H1 (cell line): Measurements from ENCODE around the gene SLFN5. TPM values are rescaled to one million over a fixed set of nuclear protein-coding genes. Genes with fewer than 3 reads are reported as not detected.

ENCODE experiments used
- CTCF ChIA-PET: fragments of 300-600 bp; sonication (Branson Sonifier 250); formaldehyde crosslinking; loops from one replicate; lab custom pipeline; 2021; ENCODE audit not compliant: partially characterized antibody; lab: Charles Lee
- POLR2A ChIA-PET: fragments of 300-600 bp; sonication (Branson Sonifier 250); formaldehyde crosslinking; loops from one replicate; lab custom pipeline; 2021; ENCODE audit warnings: inconsistent platforms; ENCODE audit not compliant: partially characterized antibody; lab: Charles Lee
- DNase-seq, 2 experiments: peaks; one replicate each; pipeline versions ENCODE4 v3.0.0 to v3.0.0-alpha.2; 2010 to 2022; ENCODE audit warnings: low spot score in 2 of 2, low read depth in 1 of 2, mixed read lengths in 1 of 2
- FAIRE-seq: peaks from 2 replicates; lab custom pipeline; 2011; peaks lifted over from hg19 to GRCh38; lab: Jason Lieb, UNC
- H2AFZ ChIP-seq: 2 replicates; pipeline ENCODE4 v1.8.1; 2012; ENCODE audit warnings: low read length, inconsistent platforms
- H2AK5ac ChIP-seq: 2 replicates; pipeline ENCODE4 v1.6.1; 2013; ENCODE audit warnings: low read depth, low read length
- H2BK120ac ChIP-seq: replicated peaks from 2 replicates; pipeline ENCODE3; 2013; ENCODE audit warnings: low read depth, low read length, inconsistent platforms
- H2BK12ac ChIP-seq: 2 replicates; pipeline ENCODE4 v1.6.1; 2013; ENCODE audit warnings: low read depth, low read length
- H2BK15ac ChIP-seq: 2 replicates; pipeline ENCODE4 v1.6.1; 2013; ENCODE audit warnings: low read length
- H2BK20ac ChIP-seq: 2 replicates; pipeline ENCODE4 v1.6.1; 2013; ENCODE audit warnings: low read length
- H2BK5ac ChIP-seq: 2 replicates; pipeline ENCODE4 v1.6.1; 2013; ENCODE audit warnings: low read depth, low read length
- H3K14ac ChIP-seq: 2 replicates; pipeline ENCODE4 v1.6.1; 2013; ENCODE audit warnings: inconsistent platforms; ENCODE audit not compliant: insufficient read length
- H3K18ac ChIP-seq: 2 replicates; pipeline ENCODE4 v1.6.1; 2013; ENCODE audit warnings: low read length; ENCODE audit errors: extremely low read depth
- H3K23ac ChIP-seq: 2 replicates; pipeline ENCODE4 v1.6.1; 2013; ENCODE audit warnings: inconsistent platforms; ENCODE audit not compliant: insufficient read length
- H3K23me2 ChIP-seq: 2 replicates; pipeline ENCODE4 v1.6.1; 2013; ENCODE audit warnings: low read depth, low read length
- H3K27ac ChIP-seq: 2 replicates; pipeline ENCODE4 v1.6.1; 2011; ENCODE audit warnings: low read depth, low read length, inconsistent platforms
- H3K27me3 ChIP-seq, 4 experiments: replicated peaks in 1 of 4; 1 replicate in 1 of 4; 2 replicates in 3 of 4; pipeline versions ENCODE4 v1.6.1 to v1.8.1; 2011 to 2013; ENCODE audit warnings: low read length in 3 of 4, mild to moderate bottlenecking in 3 of 4, inconsistent platforms in 2 of 4, mixed read lengths in 2 of 4, moderate library complexity in 1 of 4; ENCODE audit not compliant: control insufficient read depth in 3 of 4, insufficient read depth in 3 of 4; ENCODE audit errors: extremely low read depth in 1 of 4
- H3K36me3 ChIP-seq, 4 experiments: 2 replicates each; pipeline versions ENCODE4 v1.6.1 to v1.8.1; 2011 to 2013; ENCODE audit warnings: mild to moderate bottlenecking in 4 of 4, low read length in 3 of 4, moderate library complexity in 2 of 4, control low read depth in 1 of 4, inconsistent platforms in 1 of 4; ENCODE audit not compliant: insufficient read depth in 4 of 4, control insufficient read depth in 2 of 4
- H3K4ac ChIP-seq: replicated peaks from 2 replicates; pipeline ENCODE3; 2013; ENCODE audit warnings: low read length, low read depth, mixed read lengths, inconsistent platforms; ENCODE audit not compliant: insufficient read length
- H3K4me1 ChIP-seq, 4 experiments: replicated peaks in 1 of 4; 1 replicate in 1 of 4; 2 replicates in 3 of 4; pipeline versions ENCODE4 v1.6.1 to v1.8.1; 2011 to 2013; ENCODE audit warnings: low read length in 3 of 4, inconsistent platforms in 2 of 4, mixed read lengths in 1 of 4; ENCODE audit not compliant: insufficient read depth in 4 of 4, control insufficient read depth in 3 of 4
- H3K4me2 ChIP-seq, 2 experiments: 2 replicates each; pipeline versions ENCODE4 v1.6.1 to v1.8.1; 2011 to 2013; ENCODE audit warnings: low read depth in 2 of 2, low read length in 2 of 2, control low read depth in 1 of 2, inconsistent platforms in 1 of 2, mild to moderate bottlenecking in 1 of 2; ENCODE audit not compliant: insufficient read depth in 1 of 2
- H3K4me3 ChIP-seq, 4 experiments: fragments of 200-600, 300-600 bp in 1 of 4; sonication (generic), shearing (Covaris generic), sonication (Bioruptor Twin) in 1 of 4; 2 replicates each; pipeline versions ENCODE4 v1.5.1 to v1.8.1; 2011 to 2016; ENCODE audit warnings: low read length in 4 of 4, low read depth in 3 of 4, control low read depth in 2 of 4, inconsistent platforms in 2 of 4, mild to moderate bottlenecking in 2 of 4, mixed read lengths in 1 of 4, moderate library complexity in 1 of 4; ENCODE audit not compliant: insufficient read depth in 2 of 4; ENCODE audit errors: extremely low read depth in 1 of 4
- H3K56ac ChIP-seq: replicated peaks from 2 replicates; pipeline ENCODE3; 2013; ENCODE audit warnings: low read depth, mild to moderate bottlenecking, mixed read lengths, low read length, inconsistent platforms; ENCODE audit not compliant: insufficient read length
- H3K79me1 ChIP-seq: 2 replicates; pipeline ENCODE4 v1.6.1; 2013; ENCODE audit warnings: low read depth, low read length, control low read depth
- H3K79me2 ChIP-seq, 2 experiments: 2 replicates each; pipeline versions ENCODE4 v1.6.1 to v1.8.1; 2012 to 2013; ENCODE audit warnings: low read length in 2 of 2, mild to moderate bottlenecking in 2 of 2, inconsistent platforms in 1 of 2; ENCODE audit not compliant: insufficient read depth in 2 of 2, control insufficient read depth in 1 of 2
- H3K9ac ChIP-seq, 4 experiments: replicated peaks in 1 of 4; 1 replicate in 1 of 4; 2 replicates in 3 of 4; pipeline versions ENCODE4 v1.6.1 to v1.8.1; 2011 to 2013; ENCODE audit warnings: low read depth in 3 of 4, low read length in 3 of 4, control low read depth in 2 of 4, mild to moderate bottlenecking in 2 of 4, moderate library complexity in 2 of 4, inconsistent platforms in 1 of 4; ENCODE audit errors: extremely low read depth in 1 of 4
- H3K9me3 ChIP-seq, 2 experiments: 2 replicates each; pipeline versions ENCODE4 v1.6.1 to v1.8.1; 2012 to 2013; ENCODE audit warnings: mild to moderate bottlenecking in 2 of 2, moderate library complexity in 2 of 2, control low read depth in 1 of 2, inconsistent platforms in 1 of 2, low read depth in 1 of 2, low read length in 1 of 2, mixed read lengths in 1 of 2; ENCODE audit not compliant: insufficient read depth in 2 of 2
- H4K20me1 ChIP-seq, 2 experiments: replicated peaks in 1 of 2; 2 replicates each; pipeline versions ENCODE3 to v1.8.1; 2011 to 2013; ENCODE audit warnings: inconsistent platforms in 2 of 2, low read length in 2 of 2, mild to moderate bottlenecking in 1 of 2; ENCODE audit not compliant: insufficient read depth in 2 of 2, control insufficient read depth in 1 of 2
- H4K5ac ChIP-seq: 2 replicates; pipeline ENCODE4 v1.6.1; 2013; ENCODE audit warnings: low read length, low read depth, mixed read lengths, inconsistent platforms; ENCODE audit not compliant: insufficient read length
- H4K8ac ChIP-seq: 2 replicates; pipeline ENCODE4 v1.8.0; 2013; ENCODE audit warnings: mild to moderate bottlenecking, moderate library complexity, low read length, inconsistent platforms; ENCODE audit not compliant: insufficient read depth; ENCODE audit errors: extremely low read depth
- H4K91ac ChIP-seq: replicated peaks from 2 replicates; pipeline ENCODE3; 2013; ENCODE audit warnings: low read length, mixed read lengths, inconsistent platforms; ENCODE audit not compliant: insufficient read length
- BCL11A ChIP-seq, 2 experiments: IDR thresholded peaks; one replicate each; pipeline ENCODE4 v1.6.1; 2011; ENCODE audit warnings: low read depth in 2 of 2, low read length in 2 of 2, mild to moderate bottlenecking in 2 of 2
- CBX8 ChIP-seq: fragments of 300-800, 300-1000 bp; sonication (generic); IDR thresholded peaks from 2 replicates; pipeline ENCODE4 v1.7.1; 2016; ENCODE audit warnings: low read depth, low read length, borderline replicate concordance
- CEBPB ChIP-seq: IDR thresholded peaks from 2 replicates; pipeline ENCODE4 v1.6.1; 2012; ENCODE audit warnings: low read depth, low read length
- CTBP2 ChIP-seq: IDR thresholded peaks from 2 replicates; pipeline ENCODE4 v1.7.0; 2011; ENCODE audit warnings: borderline replicate concordance, mild to moderate bottlenecking, moderate library complexity, mixed read lengths, low read length; ENCODE audit not compliant: insufficient read depth, insufficient read length
- EP300 ChIP-seq, 2 experiments: IDR thresholded peaks; 1 replicate in 1 of 2; 2 replicates in 1 of 2; pipeline ENCODE4 v1.6.1; 2011 to 2012; ENCODE audit warnings: low read depth in 2 of 2, low read length in 2 of 2, mild to moderate bottlenecking in 2 of 2, borderline replicate concordance in 1 of 2, inconsistent platforms in 1 of 2, moderate library complexity in 1 of 2
- JUN ChIP-seq: IDR thresholded peaks from 2 replicates; pipeline ENCODE4 v1.6.1; 2011; ENCODE audit warnings: low read depth, mild to moderate bottlenecking, improper control_type of control experiment, low read length
- KDM4A ChIP-seq: IDR thresholded peaks from one replicate; pipeline ENCODE4 v1.7.1; 2012; ENCODE audit warnings: low read depth, mild to moderate bottlenecking, moderate library complexity, low read length, inconsistent platforms; ENCODE audit not compliant: severe bottlenecking
- NRF1 ChIP-seq: IDR thresholded peaks from 2 replicates; pipeline ENCODE4 v1.6.1; 2011; ENCODE audit warnings: mild to moderate bottlenecking, low read depth, low read length, improper control_type of control experiment
- RBBP5 ChIP-seq: IDR thresholded peaks from 2 replicates; pipeline ENCODE4 v1.7.1; 2012; ENCODE audit warnings: low read depth, mild to moderate bottlenecking, inconsistent platforms, low read length, moderate library complexity, borderline replicate concordance
- SIRT6 ChIP-seq: IDR thresholded peaks from one replicate; pipeline ENCODE4 v1.7.1; 2012; ENCODE audit warnings: low read length, inconsistent platforms
- TEAD4 ChIP-seq: IDR thresholded peaks from 2 replicates; pipeline ENCODE4 v1.6.1; 2012; ENCODE audit warnings: low read depth, low read length, inconsistent platforms, mixed read lengths
- ZNF274 ChIP-seq: IDR thresholded peaks from 2 replicates; pipeline ENCODE4 v1.7.0; 2012; ENCODE audit warnings: low read length, borderline replicate concordance; ENCODE audit errors: extremely low read depth
- WGBS, 2 experiments: shearing (Covaris generic) in 1 of 2; methylation state at CpG; one replicate each; pipeline versions ENCODE4 v1.1.6 to v1.1.7; 2013 to 2015; ENCODE audit warnings: low lambda C conversion rate in 2 of 2, mixed read lengths in 2 of 2, inconsistent platforms in 1 of 2, low coverage in 1 of 2, missing lambda C conversion rate in 1 of 2; ENCODE audit not compliant: insufficient replicate concordance in 2 of 2, insufficient coverage in 1 of 2, insufficient read length in 1 of 2; ENCODE audit errors: extremely low coverage in 1 of 2, missing lambda C conversion rate in 1 of 2; 5-methylcytosine and 5-hydroxymethylcytosine counted together
- polyA plus RNA-seq, 7 experiments: library from polyadenylated mRNA; depleted of rRNA in 3 of 7; stranded (reverse) in 5 of 7; unstranded in 2 of 7; fragments of >200 nt in 5 of 7; fragments of 200-250 nt in 2 of 7; gene quantifications; 1 replicate in 5 of 7; 2 replicates in 1 of 7; 4 replicates in 1 of 7; pipeline versions ENCODE4 v1.2.1 to v1.2.3, GENCODE V29; 2011 to 2013; ENCODE audit warnings: missing spikeins in 2 of 7, mixed read lengths in 2 of 7
- total RNA-seq: library from RNA; stranded (reverse); fragmentation: NEBNext Ultra II Directional; extraction: Animal tissue kit (Norgen Biotek cat#: 25700); gene quantifications from 2 replicates; pipeline ENCODE4 v1.2.1, GENCODE V29; 2021

The SLFN5 gene
- total and polyA plus RNA-seq, 2 of the 8 experiments (the other 6 are each of a cell fraction or from before 2014, with no cell fraction given), result 0.86 to 3.0 TPM

GRCh38 chr17:35242158-35242804, 591 bp upstream of the SLFN5 start:
- Histone ChIP-seq H4K91ac (no peak overlapping the region), H4K20me1 (no peaks in the 10 kb centered on the region), H3K9ac (no peak overlapping the region; a peak in 2 of 7 replicates), H2BK20ac (no peak overlapping the region), H3K18ac (no peak overlapping the region), H3K23ac (no peak overlapping the region), H3K4ac (no peak overlapping the region), H3K79me2 (no peaks in the 10 kb centered on the region), H3K79me1 (no peaks in the 10 kb centered on the region), H2BK15ac (no peak overlapping the region), H4K8ac (0 out of 2 replicates have a peak overlapping the region, but pooled peaks have one; percentile 30), H2AK5ac (no peak overlapping the region), H3K14ac (no peak overlapping the region), H3K23me2 (peaks cover 7% of the 10 kb centered on the region), H3K4me2 (peak overlapping the region; percentile 88 to 97), H2BK12ac (no peak overlapping the region), H3K27me3 (peaks cover 0 to 7% (median 3%) of the 10 kb centered on the region in 4 experiments; a peak in 5 of 7 replicates), H3K4me1 (peaks cover 4 to 15% (median 7%) of the 10 kb centered on the region in 4 experiments), H3K9me3 (no peaks in the 10 kb centered on the region), H3K27ac (no peak overlapping the region), H2AFZ (no peak overlapping the region), H2BK5ac (no peak overlapping the region), H3K4me3 (peak overlapping the region; percentile 40 to 79 (median 74)), H4K5ac (no peak overlapping the region), H2BK120ac (no peak overlapping the region), H3K36me3 (no peaks in the 10 kb centered on the region), H3K56ac (no peak overlapping the region)
- peak; percentile 43 to 78 for DNase-seq
- CTCF ChIA-PET, result interaction anchor here (0.7 to 1.9 kb wide), 7 partner anchors 10 to 291 kb away, joined by 3 to 9 read pairs (median 3); no protein-coding TSS in a partner anchor
- FAIRE-seq, result no peak
- POLR2A ChIA-PET, result interaction anchor here (0.8 to 1.2 kb wide), 5 partner anchors 8 to 219 kb away, joined by 3 to 6 read pairs (median 4); no protein-coding TSS in a partner anchor
- WGBS, 2 experiments, result 6% methylated on average over 41 of the region's 43 CpGs; no CpG with 5 or more reads in 1 of the 2 experiments
- TF ChIP-seq CEBPB, result no peak
- no peak for TF ChIP-seq NRF1
- TF ChIP-seq ZNF274, result no peak
- no peak for TF ChIP-seq TEAD4
- peak; percentile 60 for TF ChIP-seq KDM4A
- no peak for TF ChIP-seq CTBP2
- peak; percentile 89; the same call in 1 of the 2 replicates for TF ChIP-seq RBBP5
- no peak for TF ChIP-seq CBX8
- TF ChIP-seq SIRT6, result no peak
- no peak for TF ChIP-seq EP300 (IDR thresholded peaks at IDR 0.05; ENCODE audit: borderline replicate concordance in 1 of 2, low read depth in 2 of 2, low read length in 2 of 2)
- TF ChIP-seq BCL11A (IDR thresholded peaks at IDR 0.05; ENCODE audit: low read depth in 2 of 2, low read length in 2 of 2), result no peak
- TF ChIP-seq JUN, result no peak
